ENCODE results near the gene RSRC1. TPM values are rescaled to one million over a fixed set of nuclear protein-coding genes. Genes with fewer than 3 reads are reported as not detected.

RSRC1 gene
- total and polyA plus RNA-seq, 2 donors (not counting 1 experiment from before 2014, with no cell fraction given) = 12.6 to 43.1 TPM

GRCh38 chr3:158095814-158096704, 13.8 kb upstream of the RSRC1 start:
- Histone ChIP-seq H3K4me1 (ENCODE audit: control insufficient read depth, extremely low read depth, insufficient read depth, low read length) (no peaks in the 10 kb centered on the region), H4K20me1 (ENCODE audit: control insufficient read depth, extremely low read depth, insufficient read depth, low read length) (no peaks in the 10 kb centered on the region), H3K9ac (ENCODE audit: insufficient read depth, low read length) (no peak overlapping the region), H3K36me3 (ENCODE audit: control insufficient read depth, insufficient read depth, low read length) (no peaks in the 10 kb centered on the region), H3K4me3 (replicated peaks in 1 of 4; ENCODE audit: control extremely low read depth in 1 of 4, insufficient read depth in 1 of 4, low read depth in 3 of 4, low read length in 4 of 4) (no peak overlapping the region), H3K4me2 (ENCODE audit: extremely low read depth, insufficient read depth, low read length) (no peak overlapping the region), H3K27me3 (ENCODE audit: control insufficient read depth, insufficient read depth, low read length) (peaks cover 47% of the 10 kb centered on the region), H3K9me3 (ENCODE audit: control insufficient read depth, insufficient read depth, low read depth, low read length) (no peaks in the 10 kb centered on the region), H3K27ac (ENCODE audit: insufficient read depth, low read length) (no peak overlapping the region), H3K79me2 (ENCODE audit: control insufficient read depth, insufficient read depth, low read length) (no peaks in the 10 kb centered on the region), H2AFZ (ENCODE audit: low read length) (no peak overlapping the region)
- TF ChIP-seq CTCF (conservative IDR thresholded peaks at IDR 0.05 in 1 of 2, IDR thresholded peaks at IDR 0.05 in 1 of 2; ENCODE audit: low read depth in 1 of 2, low read length in 2 of 2) = no peak
- no peak for TF ChIP-seq EZH2 (IDR thresholded peaks at IDR 0.05; ENCODE audit: low read length, missing control alignments)
- DNase-seq (ENCODE audit: low read depth in 2 of 2) = no peak

GRCh38 chr3:158097081-158097592, 12.8 kb upstream of the RSRC1 start:
- Histone ChIP-seq H3K27ac (ENCODE audit: insufficient read depth, low read length) (no peak overlapping the region), H2AFZ (ENCODE audit: low read length) (no peak overlapping the region), H3K4me2 (ENCODE audit: extremely low read depth, insufficient read depth, low read length) (peak overlapping the region; percentile 55), H4K20me1 (ENCODE audit: control insufficient read depth, extremely low read depth, insufficient read depth, low read length) (no peaks in the 10 kb centered on the region), H3K36me3 (ENCODE audit: control insufficient read depth, insufficient read depth, low read length) (no peaks in the 10 kb centered on the region), H3K4me1 (ENCODE audit: control insufficient read depth, extremely low read depth, insufficient read depth, low read length) (no peaks in the 10 kb centered on the region), H3K79me2 (ENCODE audit: control insufficient read depth, insufficient read depth, low read length) (no peaks in the 10 kb centered on the region), H3K9me3 (ENCODE audit: control insufficient read depth, insufficient read depth, low read depth, low read length) (no peaks in the 10 kb centered on the region), H3K27me3 (ENCODE audit: control insufficient read depth, insufficient read depth, low read length) (peaks cover 55% of the 10 kb centered on the region), H3K4me3 (replicated peaks in 1 of 4; ENCODE audit: control extremely low read depth in 1 of 4, insufficient read depth in 1 of 4, low read depth in 3 of 4, low read length in 4 of 4) (no peak overlapping the region), H3K9ac (ENCODE audit: insufficient read depth, low read length) (no peak overlapping the region)
- DNase-seq (ENCODE audit: low read depth in 2 of 2) = no peak
- TF ChIP-seq EZH2 (IDR thresholded peaks at IDR 0.05; ENCODE audit: low read length, missing control alignments) = no peak
- no peak for TF ChIP-seq CTCF (conservative IDR thresholded peaks at IDR 0.05 in 1 of 2, IDR thresholded peaks at IDR 0.05 in 1 of 2; ENCODE audit: low read depth in 1 of 2, low read length in 2 of 2)

GRCh38 chr3:158097593-158098308, 12.1 kb upstream of the RSRC1 start:
- Histone ChIP-seq H3K27me3 (ENCODE audit: control insufficient read depth, insufficient read depth, low read length) (peaks cover 61% of the 10 kb centered on the region), H3K27ac (ENCODE audit: insufficient read depth, low read length) (no peak overlapping the region), H3K4me1 (ENCODE audit: control insufficient read depth, extremely low read depth, insufficient read depth, low read length) (no peaks in the 10 kb centered on the region), H3K4me2 (ENCODE audit: extremely low read depth, insufficient read depth, low read length) (peak overlapping the region; percentile 55), H3K9ac (ENCODE audit: insufficient read depth, low read length) (no peak overlapping the region), H3K36me3 (ENCODE audit: control insufficient read depth, insufficient read depth, low read length) (no peaks in the 10 kb centered on the region), H3K79me2 (ENCODE audit: control insufficient read depth, insufficient read depth, low read length) (no peaks in the 10 kb centered on the region), H2AFZ (ENCODE audit: low read length) (peak overlapping the region; percentile 19), H3K9me3 (ENCODE audit: control insufficient read depth, insufficient read depth, low read depth, low read length) (no peaks in the 10 kb centered on the region), H3K4me3 (replicated peaks in 1 of 4; ENCODE audit: control extremely low read depth in 1 of 4, insufficient read depth in 1 of 4, low read depth in 3 of 4, low read length in 4 of 4) (peak overlapping the region; percentile 5 to 42 (median 28)), H4K20me1 (ENCODE audit: control insufficient read depth, extremely low read depth, insufficient read depth, low read length) (no peaks in the 10 kb centered on the region)
- TF ChIP-seq EZH2 (IDR thresholded peaks at IDR 0.05; ENCODE audit: low read length, missing control alignments) (peak; percentile 93), CTCF (conservative IDR thresholded peaks at IDR 0.05 in 1 of 2, IDR thresholded peaks at IDR 0.05 in 1 of 2; ENCODE audit: low read depth in 1 of 2, low read length in 2 of 2) (no peak)
- peak in 1 of 2 donors; percentile 39 for DNase-seq (ENCODE audit: low read depth in 2 of 2)
